Ishikawa (cell line): ENCODE measurements around the gene NDUFAF2.

Source experiments
- CEBPB ChIP-seq: IDR thresholded peaks from 2 replicates; pipeline ENCODE4 v1.6.1; 2012
- CREB1 ChIP-seq: IDR thresholded peaks from 2 replicates; pipeline ENCODE4 v1.6.1; 2012; ENCODE audit warnings: low read depth
- EGR1 ChIP-seq: IDR thresholded peaks from 2 replicates; pipeline ENCODE4 v1.6.1; 2012
- EP300 ChIP-seq: IDR thresholded peaks from 2 replicates; pipeline ENCODE4 v1.6.1; 2012; ENCODE audit warnings: borderline replicate concordance
- FOXM1 ChIP-seq: IDR thresholded peaks from 2 replicates; pipeline ENCODE4 v1.6.1; 2012; ENCODE audit warnings: low read depth, borderline replicate concordance
- MAX ChIP-seq: IDR thresholded peaks from 2 replicates; pipeline ENCODE4 v1.6.1; 2012
- NFIC ChIP-seq: IDR thresholded peaks from 2 replicates; pipeline ENCODE4 v1.6.1; 2012
- RAD21 ChIP-seq: IDR thresholded peaks from 2 replicates; pipeline ENCODE4 v1.6.1; 2012; ENCODE audit warnings: low read depth
- REST ChIP-seq: IDR thresholded peaks from 2 replicates; pipeline ENCODE4 v1.6.1; 2012; ENCODE audit warnings: low read depth, mild to moderate bottlenecking
- TAF1 ChIP-seq: IDR thresholded peaks from 2 replicates; pipeline ENCODE4 v1.6.1; 2012; ENCODE audit warnings: low read depth, mild to moderate bottlenecking
- TCF12 ChIP-seq: IDR thresholded peaks from 2 replicates; pipeline ENCODE4 v1.6.1; 2012; ENCODE audit warnings: low read depth
- TEAD4 ChIP-seq: IDR thresholded peaks from 2 replicates; pipeline ENCODE4 v1.6.1; 2012
- USF1 ChIP-seq: IDR thresholded peaks from 2 replicates; pipeline ENCODE4 v1.6.1; 2012
- YY1 ChIP-seq: IDR thresholded peaks from 2 replicates; pipeline ENCODE4 v1.6.1; 2012; ENCODE audit warnings: low read depth
- ZBTB7A ChIP-seq: IDR thresholded peaks from 2 replicates; pipeline ENCODE4 v1.6.1; 2012; ENCODE audit warnings: low read depth

NDUFAF2 gene

GRCh38 chr5:61162010-61162831, 217.2 kb downstream of the NDUFAF2 start, which contains the start of gene SMIM15:
Gene SMIM15 (minus strand): TSS chr5:61162468. CDS start chr5:61160171, 2,297 bp downstream.
- TF ChIP-seq ZBTB7A (peak; percentile 86; the same call in 1 of the 2 replicates), RAD21 (no peak; the same call in 1 of the 2 replicates), USF1 (no peak), CREB1 (no peak), REST (no peak), TAF1 (peak; percentile 94), EGR1 (peak; percentile 57; the same call in 1 of the 2 replicates), CEBPB (no peak), TEAD4 (no peak), TCF12 (peak; percentile 71), YY1 (peak; percentile 91), EP300 (no peak), MAX (peak; percentile 70), FOXM1 (no peak), NFIC (peak; percentile 40)

- TF ChIP-seq TEAD4 (no peak), USF1 (no peak)
These were observed 218.0 kb downstream of the NDUFAF2 start for GRCh38 chr5:61162832-61163567.

- no peak for TF ChIP-seq CREB1
These were observed 218.9 kb downstream of the NDUFAF2 start for GRCh38 chr5:61163905-61164304.

GRCh38 chr5:61167382-61167781, 222.4 kb downstream of the NDUFAF2 start:
- TF ChIP-seq RAD21 (peak; percentile 43; the same call in 1 of the 2 replicates), EP300 (no peak)

- no peak for TF ChIP-seq NFIC
- TF ChIP-seq CREB1: no peak
- no peak for TF ChIP-seq EP300
- TF ChIP-seq TEAD4: no peak
- no peak for TF ChIP-seq TCF12
- no peak for TF ChIP-seq ZBTB7A
- TF ChIP-seq USF1: no peak
- no peak for TF ChIP-seq RAD21
These were observed 223.9 kb downstream of the NDUFAF2 start for GRCh38 chr5:61168951-61169350.

GRCh38 chr5:61171479-61171878, 226.5 kb downstream of the NDUFAF2 start:
- TF ChIP-seq EP300: no peak
- TF ChIP-seq TEAD4: no peak
- no peak for TF ChIP-seq USF1
- no peak for TF ChIP-seq EGR1
- no peak for TF ChIP-seq TCF12

- TF ChIP-seq MAX (no peak), ZBTB7A (no peak), TEAD4 (no peak), EGR1 (no peak), CEBPB (no peak), EP300 (no peak), TCF12 (no peak), FOXM1 (no peak), USF1 (no peak), YY1 (no peak), TAF1 (no peak), REST (no peak), RAD21 (no peak), CREB1 (no peak), NFIC (no peak)
These were observed 231.6 kb downstream of the NDUFAF2 start for GRCh38 chr5:61176631-61177030.
